ENCODE data around the gene NPY5R.

- no peak for TF ChIP-seq POLR2A (IDR thresholded peaks at IDR 0.05; ENCODE audit: low read length)
- no peak for TF ChIP-seq GATA1 (IDR thresholded peaks at IDR 0.05; ENCODE audit: low read depth, low read length)
Measured at GRCh38 chr4:163344147-163345125, 744 bp downstream of the NPY5R start.
